PC-3 (cell line): Measurements from ENCODE around the gene CTXN1.

Experiments used
- EZH2 ChIP-seq: fragments of 300-600 bp; sonication (generic); IDR thresholded peaks from one replicate; pipeline ENCODE4 v1.6.1; 2017; ENCODE audit warnings: antibody characterized with exemption, mild to moderate bottlenecking, low read length; ENCODE audit not compliant: unreplicated experiment
- EZH2phosphoT487 ChIP-seq: fragments of 300-600 bp; sonication (generic); IDR thresholded peaks from 2 replicates; pipeline ENCODE4 v1.6.1; 2018; ENCODE audit warnings: mild to moderate bottlenecking, antibody characterized with exemption, low read length, borderline replicate concordance
- TF ChIP-seq, protein P1 (sequence below): fragments of 300-600 bp; sonication (generic); conservative IDR thresholded peaks from 2 replicates; pipeline ENCODE4 v1.5.1; 2017; ENCODE audit warnings: antibody characterized with exemption, low read depth, mild to moderate bottlenecking, low read length

DNA sequence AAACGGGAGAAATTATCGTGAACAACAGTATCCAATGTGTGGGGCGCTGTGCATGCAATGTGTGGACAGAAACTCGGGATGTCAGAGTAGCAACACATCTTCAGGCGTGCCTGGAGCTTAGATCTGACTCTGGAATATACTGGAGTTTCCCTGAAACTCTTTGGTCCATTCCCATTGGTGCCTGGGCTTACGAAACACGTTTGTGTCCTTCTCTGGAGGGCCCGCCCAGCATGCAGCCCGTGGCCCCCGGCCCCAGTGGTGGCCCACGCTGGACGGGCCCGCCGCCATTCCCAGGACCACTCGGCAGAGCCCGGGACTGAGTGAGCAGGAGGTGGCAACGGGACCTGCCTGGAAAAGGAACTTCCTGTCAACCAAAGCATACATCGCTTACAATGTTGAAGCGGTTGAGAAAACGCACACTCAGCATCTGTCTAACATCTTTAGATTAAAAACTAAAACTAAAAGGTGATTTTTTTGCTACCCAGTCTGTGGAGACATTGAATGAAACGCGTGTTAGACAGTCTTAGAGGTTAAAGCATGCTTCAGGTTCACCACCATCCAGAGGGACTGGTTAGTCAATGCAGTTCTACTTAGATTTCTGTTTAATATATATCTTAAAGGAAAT is 36.8 kb upstream of the CTXN1 start:
- TF ChIP-seq, protein P1, sequence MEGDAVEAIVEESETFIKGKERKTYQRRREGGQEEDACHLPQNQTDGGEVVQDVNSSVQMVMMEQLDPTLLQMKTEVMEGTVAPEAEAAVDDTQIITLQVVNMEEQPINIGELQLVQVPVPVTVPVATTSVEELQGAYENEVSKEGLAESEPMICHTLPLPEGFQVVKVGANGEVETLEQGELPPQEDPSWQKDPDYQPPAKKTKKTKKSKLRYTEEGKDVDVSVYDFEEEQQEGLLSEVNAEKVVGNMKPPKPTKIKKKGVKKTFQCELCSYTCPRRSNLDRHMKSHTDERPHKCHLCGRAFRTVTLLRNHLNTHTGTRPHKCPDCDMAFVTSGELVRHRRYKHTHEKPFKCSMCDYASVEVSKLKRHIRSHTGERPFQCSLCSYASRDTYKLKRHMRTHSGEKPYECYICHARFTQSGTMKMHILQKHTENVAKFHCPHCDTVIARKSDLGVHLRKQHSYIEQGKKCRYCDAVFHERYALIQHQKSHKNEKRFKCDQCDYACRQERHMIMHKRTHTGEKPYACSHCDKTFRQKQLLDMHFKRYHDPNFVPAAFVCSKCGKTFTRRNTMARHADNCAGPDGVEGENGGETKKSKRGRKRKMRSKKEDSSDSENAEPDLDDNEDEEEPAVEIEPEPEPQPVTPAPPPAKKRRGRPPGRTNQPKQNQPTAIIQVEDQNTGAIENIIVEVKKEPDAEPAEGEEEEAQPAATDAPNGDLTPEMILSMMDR: no peak
- TF ChIP-seq EZH2 (no peak), EZH2phosphoT487 (no peak)
